Stimulated activated effector memory CD8-positive, alpha-beta T cell treated with anti-CD3 and anti-CD28 coated beads, Interleukin-12 subunit alpha, Interleukin-12 subunit beta, amount 100 ng/mL, for 72 hours (primary cell): ENCODE measurements around the gene CNNM3.
"Not testable (repeated sequence)": the region's sequence is repeated elsewhere in the genome, so short reads cannot be mapped to it uniquely, and the experiment has no call there.

ENCODE experiments used
- ATAC-seq: fragments of 150-1000 bp; cut with Tn5 transposase; 2 replicates; pipeline ENCODE4 v1.10.0; 2021
- DNase-seq, 2 donors: peaks; one replicate each; pipeline ENCODE4 v3.0.0; 2021 to 2022; ENCODE audit warnings: low spot score in 2 of 2
- H3K27ac Mint-ChIP-seq: one replicate; pipeline ENCODE4 v1.8.0; 2022; ENCODE audit warnings: mild to moderate bottlenecking, mixed read lengths
- H3K36me3 Mint-ChIP-seq: one replicate; pipeline ENCODE4 v1.8.0; 2022; ENCODE audit warnings: mild to moderate bottlenecking, mixed read lengths
- H3K4me1 Mint-ChIP-seq: one replicate; pipeline ENCODE4 v1.8.0; 2022; ENCODE audit warnings: mixed read lengths
- H3K4me3 Mint-ChIP-seq: one replicate; pipeline ENCODE4 v1.8.0; 2022; ENCODE audit warnings: mild to moderate bottlenecking, mixed read lengths
- H3K9me3 Mint-ChIP-seq: one replicate; pipeline ENCODE4 v1.8.0; 2022; ENCODE audit warnings: mixed read lengths

Gene CNNM3

DNA sequence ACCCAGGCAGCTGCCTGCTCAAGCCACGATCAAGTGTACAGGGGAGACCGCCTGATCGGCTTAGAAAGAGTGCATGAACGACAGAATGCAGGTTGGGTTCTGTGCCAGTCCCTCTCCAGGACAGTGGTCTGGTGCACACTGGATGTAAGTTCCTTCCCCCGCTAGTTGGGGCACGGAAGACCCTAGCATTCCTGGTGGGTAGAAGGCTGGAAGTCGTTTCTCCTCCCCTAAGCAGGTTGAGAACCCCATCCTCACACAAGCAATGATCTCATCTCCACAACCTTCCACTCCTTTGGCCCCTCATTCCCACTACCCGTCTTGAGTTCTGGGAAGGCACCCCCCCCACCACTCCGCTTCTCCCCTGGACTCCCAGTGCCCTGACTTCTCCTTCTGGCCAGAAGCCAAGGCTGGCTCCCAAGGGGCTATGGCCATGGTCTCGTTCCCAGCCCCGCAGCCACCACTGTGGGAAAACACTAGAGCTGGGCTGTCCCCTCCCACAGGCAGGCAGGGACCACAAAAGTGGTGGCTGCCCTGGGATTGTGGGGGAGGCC is 43.1 kb downstream of the CNNM3 start:
- peak overlapping the region; percentile 77 for H3K27ac Mint-ChIP-seq
- H3K36me3 Mint-ChIP-seq, result peaks cover 51% of the 10 kb centered on the region
- DNase-seq, result peak in 1 of 2 donors; percentile 50
- ATAC-seq, result no peak
- no peaks in the 10 kb centered on the region for H3K9me3 Mint-ChIP-seq
- peak overlapping the region; percentile 73 for H3K4me3 Mint-ChIP-seq
- H3K4me1 Mint-ChIP-seq, result peaks cover 48% of the 10 kb centered on the region

DNA sequence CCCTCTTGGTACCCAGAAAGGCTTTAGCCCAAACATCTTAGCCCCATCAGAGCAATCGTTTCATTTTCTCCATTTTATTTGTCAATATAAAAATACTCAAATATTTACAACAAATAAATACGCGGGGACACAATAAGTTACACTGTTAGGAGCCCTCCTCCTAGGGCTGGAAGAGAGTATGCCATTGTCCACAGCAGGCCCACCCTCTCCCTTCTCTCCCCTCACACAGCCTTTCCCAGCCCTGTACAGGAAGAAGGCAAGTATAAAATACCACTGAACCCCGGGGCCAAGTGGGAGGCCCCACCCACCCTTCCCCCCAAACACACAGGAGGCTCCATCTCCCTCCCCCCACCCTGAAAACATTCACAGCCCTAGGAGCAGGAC is 43.6 kb downstream of the CNNM3 start:
- ATAC-seq (no peak), DNase-seq (no peak)
- peak overlapping the region; percentile 77 for H3K27ac Mint-ChIP-seq
- peak overlapping the region; percentile 73 for H3K4me3 Mint-ChIP-seq
- no peaks in the 10 kb centered on the region for H3K9me3 Mint-ChIP-seq
- peaks cover 51% of the 10 kb centered on the region for H3K36me3 Mint-ChIP-seq
- peaks cover 47% of the 10 kb centered on the region for H3K4me1 Mint-ChIP-seq

DNA sequence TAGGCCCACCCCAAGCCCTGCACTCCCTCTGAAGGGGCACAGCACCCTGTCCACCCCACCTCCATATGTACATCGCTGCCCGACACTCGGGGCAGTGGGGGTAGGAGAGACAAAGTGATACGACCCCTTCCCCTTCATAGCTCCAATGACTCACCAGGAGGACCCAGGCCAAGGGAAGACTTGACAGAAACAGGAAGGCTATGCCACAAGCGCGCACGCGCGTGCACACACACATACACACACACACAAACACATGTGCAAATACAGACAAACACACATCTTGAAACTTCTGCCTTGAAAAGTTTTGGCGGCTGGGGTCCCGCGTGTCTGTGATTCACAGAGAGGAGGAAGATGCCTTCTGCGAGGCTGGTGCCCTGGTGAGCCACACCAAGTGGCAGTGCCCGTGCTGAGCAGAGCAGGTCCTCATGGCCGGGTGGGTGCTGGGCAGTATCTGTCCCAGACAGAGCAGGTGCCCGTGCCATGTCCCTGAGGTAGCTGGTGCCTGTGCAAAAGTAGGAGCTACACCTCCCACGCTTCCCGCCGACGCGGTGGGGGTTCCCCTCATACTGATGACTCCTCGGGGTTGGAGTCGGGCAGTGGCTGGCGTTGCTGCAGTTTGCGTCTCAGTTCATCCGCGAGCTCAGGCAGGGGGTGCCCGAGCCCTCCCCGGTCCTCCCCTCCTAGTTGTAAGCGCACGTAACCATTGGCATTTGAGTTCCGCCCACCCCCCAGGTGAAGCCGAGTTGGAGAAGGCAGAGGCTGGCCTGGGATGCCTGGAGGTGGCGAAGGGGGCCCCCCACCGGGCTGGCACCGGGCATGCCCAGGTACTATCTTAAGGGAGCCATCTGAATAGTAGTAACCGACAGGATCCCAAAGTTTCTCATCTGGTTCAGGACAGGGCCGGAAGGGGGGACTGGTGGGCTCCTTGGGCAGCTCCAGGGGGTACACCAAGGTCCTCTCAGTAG is 44.3 kb downstream of the CNNM3 start:
- peaks cover 41% of the 10 kb centered on the region for H3K4me1 Mint-ChIP-seq
- H3K9me3 Mint-ChIP-seq, result no peaks in the 10 kb centered on the region
- H3K36me3 Mint-ChIP-seq, result peaks cover 55% of the 10 kb centered on the region
- peak overlapping the region; percentile 77 for H3K27ac Mint-ChIP-seq
- ATAC-seq (no peak), DNase-seq (no peak)
- no peak overlapping the region for H3K4me3 Mint-ChIP-seq

DNA sequence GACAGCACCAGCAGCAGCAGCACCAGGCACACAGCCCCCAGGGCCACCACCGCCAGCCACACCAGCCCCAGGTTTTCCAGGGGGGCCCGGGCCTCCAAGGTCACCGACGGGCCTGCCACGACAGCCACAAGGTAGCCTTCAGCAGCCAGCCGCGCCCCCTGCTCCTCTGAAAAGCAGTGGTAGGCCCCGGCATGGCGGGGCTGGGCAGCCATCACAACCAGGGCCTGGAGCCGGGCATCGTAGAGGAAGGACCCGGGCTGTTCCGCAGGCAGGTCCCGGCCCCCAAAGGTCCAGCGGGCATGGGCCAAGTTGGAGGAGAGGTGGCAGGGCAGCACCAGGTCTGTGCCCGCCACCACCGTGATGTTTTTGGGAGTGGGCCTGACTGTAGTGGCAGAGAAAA is 45.0 kb downstream of the CNNM3 start:
- no peak for DNase-seq
- ATAC-seq, result no peak
- no peak overlapping the region for H3K27ac Mint-ChIP-seq
- no peaks in the 10 kb centered on the region for H3K9me3 Mint-ChIP-seq
- H3K4me1 Mint-ChIP-seq, result peaks cover 40% of the 10 kb centered on the region
- peaks cover 60% of the 10 kb centered on the region for H3K36me3 Mint-ChIP-seq
- no peak overlapping the region for H3K4me3 Mint-ChIP-seq

DNA sequence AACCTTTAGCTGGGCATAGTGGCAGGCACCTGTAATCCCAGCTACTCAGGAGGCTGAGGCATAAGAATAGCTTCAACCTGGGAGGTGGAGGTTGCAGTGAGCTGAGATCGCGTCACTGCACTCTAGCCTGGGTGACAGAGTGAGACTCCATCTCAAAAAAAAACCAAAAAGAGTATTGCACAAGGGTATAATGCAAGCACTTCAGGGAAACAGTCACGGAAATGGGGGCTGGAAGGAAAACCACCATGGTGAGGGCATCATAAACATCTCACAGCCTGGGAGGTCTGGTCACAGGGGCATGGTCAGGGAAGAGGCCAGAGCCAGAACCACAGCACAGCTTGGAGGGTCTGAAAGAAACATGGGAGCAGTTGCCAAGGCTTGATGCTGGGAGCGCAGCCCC is 47.0 kb downstream of the CNNM3 start:
- Mint-ChIP-seq H3K4me1 (peaks cover 43% of the 10 kb centered on the region), H3K36me3 (peaks cover 68% of the 10 kb centered on the region)
- not testable (repeated sequence) for ATAC-seq, H3K9me3 Mint-ChIP-seq, DNase-seq, H3K4me3 Mint-ChIP-seq, H3K27ac Mint-ChIP-seq

DNA sequence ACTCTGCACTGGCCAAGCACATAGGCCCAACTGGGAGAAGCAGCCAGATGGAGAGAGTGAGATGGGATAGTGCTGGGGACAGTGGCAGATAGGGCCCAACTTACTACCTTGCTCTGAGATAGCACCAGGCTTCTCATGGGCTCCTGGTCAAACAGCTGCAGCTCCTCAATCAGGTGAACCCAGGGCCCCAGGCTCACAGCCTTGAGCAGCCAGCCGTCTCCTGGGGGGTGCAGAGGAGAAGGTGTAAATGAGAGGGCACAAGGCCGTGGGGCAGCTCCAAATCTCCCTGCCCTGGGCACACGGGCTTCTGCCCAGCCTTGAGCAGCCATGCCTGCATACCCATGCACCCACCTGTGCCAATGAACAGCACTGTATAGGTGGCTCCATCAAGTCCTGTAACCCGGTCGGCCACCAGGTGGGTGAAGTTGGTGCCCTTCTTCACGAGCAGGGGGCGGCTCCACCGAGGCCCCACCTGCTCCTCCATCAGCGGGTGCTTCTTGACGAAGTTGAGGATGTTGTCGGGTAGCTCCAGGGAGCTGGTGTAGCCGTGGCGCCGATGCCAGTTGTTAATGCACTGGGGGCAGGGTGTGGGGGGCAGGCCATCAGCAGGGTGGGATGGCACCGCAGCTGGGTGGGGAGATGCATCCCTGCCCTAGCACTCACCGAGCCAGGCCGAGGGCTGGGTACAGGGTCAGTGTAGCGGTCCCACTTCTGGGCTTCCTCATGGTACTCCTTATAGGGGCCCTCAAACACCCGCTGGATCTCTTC is 47.7 kb downstream of the CNNM3 start:
- Mint-ChIP-seq H3K4me1 (peaks cover 39% of the 10 kb centered on the region), H3K4me3 (no peak overlapping the region), H3K27ac (no peak overlapping the region)

DNA sequence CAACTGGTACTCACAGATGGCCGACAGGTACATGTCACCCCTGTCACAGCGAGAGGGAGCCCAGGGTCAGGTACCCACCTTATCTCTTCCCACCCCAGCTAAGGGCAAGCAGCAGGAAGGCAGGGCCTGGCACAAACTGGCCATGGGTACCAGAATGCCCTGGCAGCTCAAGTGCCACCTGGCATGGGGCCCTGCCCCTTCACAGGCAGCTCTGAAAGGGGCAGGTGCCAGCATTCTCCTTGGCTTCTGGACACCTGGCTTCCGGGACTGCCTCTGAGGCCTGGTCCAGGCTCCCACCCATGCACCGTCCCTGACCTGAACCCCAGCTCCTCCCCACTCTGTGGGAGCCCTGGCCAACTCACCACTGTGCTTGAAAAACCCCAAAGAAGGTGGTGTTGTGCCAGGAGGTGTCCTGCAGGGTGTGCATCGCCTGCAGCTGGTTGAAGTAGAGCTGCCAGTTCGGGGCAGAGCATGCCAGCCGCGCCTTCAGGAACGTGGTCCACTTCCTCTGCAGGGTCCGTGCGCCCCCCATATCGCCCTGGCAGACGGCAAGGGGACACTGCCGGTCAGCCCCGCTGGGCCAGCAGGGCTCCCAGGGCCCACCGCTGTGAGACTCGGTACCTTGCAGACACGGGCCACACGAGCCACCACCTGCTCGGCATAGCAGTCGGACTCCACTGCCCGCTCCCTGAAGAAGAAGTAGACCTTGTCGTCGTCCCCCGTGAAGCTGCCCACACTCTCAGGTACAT is 48.4 kb downstream of the CNNM3 start:
- Mint-ChIP-seq H3K27ac (no peak overlapping the region), H3K4me3 (no peak overlapping the region), H3K9me3 (no peaks in the 10 kb centered on the region), H3K36me3 (peaks cover 64% of the 10 kb centered on the region), H3K4me1 (peaks cover 32% of the 10 kb centered on the region)
- DNase-seq, result no peak
- no peak for ATAC-seq

More for the DNA sequence above, 47.7 kb downstream of the CNNM3 start:
- DNase-seq, result no peak
- Mint-ChIP-seq H3K9me3 (no peaks in the 10 kb centered on the region), H3K36me3 (peaks cover 67% of the 10 kb centered on the region)
- ATAC-seq, result no peak

DNA sequence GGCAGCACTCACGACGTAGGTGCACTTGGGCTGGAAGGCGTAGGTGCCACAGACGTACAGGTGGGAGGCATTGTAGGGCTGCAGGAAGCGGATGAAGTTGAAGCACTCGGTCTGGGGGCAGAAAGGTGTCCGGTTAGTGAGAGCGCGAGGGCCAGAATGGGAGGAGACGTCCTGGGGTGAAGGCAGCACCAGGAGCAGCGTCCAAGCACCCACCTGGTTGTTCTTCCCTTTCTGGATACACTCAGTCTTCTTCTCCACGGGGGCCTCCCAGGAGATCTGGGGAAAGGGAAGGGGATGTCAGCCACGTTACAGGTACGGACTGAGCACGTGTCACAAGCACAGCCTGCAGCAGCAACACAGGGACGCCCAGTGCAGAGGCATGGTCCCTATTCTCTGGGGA is 49.6 kb downstream of the CNNM3 start:
- ATAC-seq (no peak), DNase-seq (no peak)
- peaks cover 27% of the 10 kb centered on the region for H3K4me1 Mint-ChIP-seq
- H3K4me3 Mint-ChIP-seq, result no peak overlapping the region
- no peak overlapping the region for H3K27ac Mint-ChIP-seq
- no peaks in the 10 kb centered on the region for H3K9me3 Mint-ChIP-seq
- peaks cover 61% of the 10 kb centered on the region for H3K36me3 Mint-ChIP-seq

DNA sequence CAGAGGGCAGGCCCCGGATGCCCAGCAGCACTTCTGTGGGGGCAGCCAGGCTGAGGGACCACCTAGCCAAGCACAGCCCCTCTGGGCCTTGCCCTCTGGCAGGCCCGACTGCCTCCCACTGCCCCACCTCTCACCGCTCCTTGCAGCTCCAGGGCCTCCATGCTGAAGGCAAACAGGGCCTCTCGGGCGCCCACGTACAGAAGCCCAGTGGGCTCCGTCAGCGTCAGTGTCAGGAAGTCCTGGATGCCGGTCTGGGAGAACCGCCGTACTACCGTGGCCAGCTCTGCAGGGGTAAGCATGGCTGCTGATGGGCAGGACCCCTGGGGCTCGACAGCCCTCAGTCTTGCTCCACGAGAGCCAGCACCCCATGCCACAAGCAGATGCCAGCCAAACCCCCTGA is 50.1 kb downstream of the CNNM3 start:
- ATAC-seq, result no peak
- peaks cover 31% of the 10 kb centered on the region for H3K4me1 Mint-ChIP-seq
- DNase-seq, result no peak
- H3K27ac Mint-ChIP-seq, result peak overlapping the region; percentile 74
- peak overlapping the region; percentile 81 for H3K4me3 Mint-ChIP-seq
- no peaks in the 10 kb centered on the region for H3K9me3 Mint-ChIP-seq
- peaks cover 57% of the 10 kb centered on the region for H3K36me3 Mint-ChIP-seq

DNA sequence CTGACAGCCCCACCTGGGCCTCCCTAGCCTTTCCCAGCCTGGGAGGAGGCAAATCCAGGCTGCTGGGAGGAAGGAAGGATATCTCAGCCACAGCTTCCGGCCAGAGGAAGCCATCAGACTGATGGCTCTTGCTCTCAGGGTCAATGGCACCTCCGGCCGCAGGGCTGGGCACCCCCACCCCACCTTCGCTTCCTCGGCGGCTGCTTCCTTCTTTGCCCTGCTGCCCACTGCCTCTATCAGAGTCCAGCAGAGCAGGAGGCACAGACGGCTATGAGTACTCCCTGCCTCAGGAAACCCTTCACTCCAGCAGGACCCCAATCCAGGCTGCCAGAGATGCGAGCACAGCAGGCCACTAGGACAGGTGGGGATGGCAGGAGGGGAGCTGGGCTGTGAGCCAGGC is 50.5 kb downstream of the CNNM3 start:
- Mint-ChIP-seq H3K4me1 (peaks cover 31% of the 10 kb centered on the region), H3K36me3 (peaks cover 52% of the 10 kb centered on the region), H3K9me3 (no peaks in the 10 kb centered on the region), H3K27ac (peak overlapping the region; percentile 74), H3K4me3 (peak overlapping the region; percentile 81)
- ATAC-seq, result no peak
- DNase-seq, result no peak

DNA sequence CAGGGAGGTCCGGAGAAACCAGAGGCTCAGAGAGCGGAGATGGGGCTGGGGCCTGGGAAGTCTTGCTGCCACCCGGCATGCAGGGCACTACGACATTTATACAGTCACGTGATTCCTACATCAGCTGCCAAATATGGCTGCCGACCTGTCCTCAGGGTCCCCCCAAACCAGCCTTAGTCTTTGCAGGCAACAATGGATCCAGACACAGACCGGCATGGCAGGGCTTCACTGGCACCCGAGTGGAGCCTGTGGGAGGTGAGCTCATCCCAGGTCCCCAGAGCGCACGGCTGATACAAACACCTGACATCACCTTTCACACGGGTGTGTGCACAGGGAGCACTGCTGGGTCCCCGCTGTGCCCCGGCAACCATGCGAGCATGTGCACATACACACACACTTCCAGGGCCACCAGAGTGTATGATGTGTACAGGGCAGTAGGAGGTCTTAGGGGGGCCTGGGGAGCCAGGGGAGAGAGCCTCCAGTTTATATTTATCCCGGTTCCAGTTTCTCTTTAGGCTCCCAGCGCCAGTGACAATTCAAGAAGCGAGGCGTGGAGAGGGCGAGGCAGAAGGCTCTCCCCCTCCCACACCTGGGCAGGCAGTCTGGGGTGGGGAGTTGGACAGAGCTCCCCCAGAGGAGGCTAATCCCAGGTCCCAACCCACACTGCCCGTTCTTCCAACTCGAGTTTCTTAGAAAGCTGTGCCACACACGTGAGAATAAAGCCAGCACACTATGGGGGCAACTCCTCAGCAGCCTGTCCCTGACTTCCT is 51.1 kb downstream of the CNNM3 start:
- Mint-ChIP-seq H3K27ac (peak overlapping the region; percentile 88), H3K4me1 (peaks cover 31% of the 10 kb centered on the region), H3K9me3 (no peaks in the 10 kb centered on the region), H3K36me3 (peaks cover 47% of the 10 kb centered on the region), H3K4me3 (peak overlapping the region; percentile 81)
- ATAC-seq (no peak), DNase-seq (no peak)

DNA sequence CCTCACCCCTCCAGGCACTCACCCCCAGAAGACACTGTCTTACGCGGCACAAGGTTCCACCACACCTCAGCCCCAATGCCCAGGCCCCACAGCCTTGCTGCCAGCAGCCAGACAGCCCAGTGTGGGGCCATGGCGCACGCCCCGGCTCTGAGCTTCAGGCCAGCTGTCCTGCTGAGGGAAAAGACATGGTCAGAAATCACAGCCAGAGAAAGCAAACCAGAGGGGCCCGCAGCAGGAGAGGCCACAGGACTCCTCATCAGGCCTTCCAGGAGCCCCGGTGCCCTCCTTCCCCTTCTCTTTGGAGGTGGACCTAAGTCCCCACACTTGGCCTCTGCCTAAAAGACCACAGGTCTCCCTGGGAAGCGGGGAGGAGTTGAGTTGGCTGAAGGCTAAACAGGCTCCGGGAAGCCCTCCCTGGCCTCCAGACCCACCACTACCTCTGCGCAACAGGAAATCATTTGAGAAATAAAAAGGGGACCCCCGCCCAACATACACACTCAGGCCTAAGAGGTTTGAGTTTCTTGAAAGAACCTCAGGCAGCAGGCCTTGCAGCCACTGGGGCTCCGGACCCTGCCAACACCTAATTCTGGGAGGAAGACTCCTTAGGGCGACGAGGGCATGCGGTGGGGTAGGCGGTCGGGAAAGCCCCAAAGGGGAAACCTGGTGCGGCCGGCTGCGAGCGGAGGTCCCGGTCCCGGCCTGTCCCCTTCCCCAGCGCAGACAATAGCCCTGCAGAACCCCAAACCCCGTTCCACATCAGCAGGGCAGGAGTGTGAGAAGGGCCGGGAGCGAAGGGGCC is 51.9 kb downstream of the CNNM3 start:
- no peak for DNase-seq
- peaks cover 39% of the 10 kb centered on the region for H3K36me3 Mint-ChIP-seq
- ATAC-seq, result peak; percentile 20
- H3K9me3 Mint-ChIP-seq, result no peaks in the 10 kb centered on the region
- H3K27ac Mint-ChIP-seq, result peak overlapping the region; percentile 88
- H3K4me1 Mint-ChIP-seq, result peaks cover 34% of the 10 kb centered on the region
- peak overlapping the region; percentile 81 for H3K4me3 Mint-ChIP-seq

DNA sequence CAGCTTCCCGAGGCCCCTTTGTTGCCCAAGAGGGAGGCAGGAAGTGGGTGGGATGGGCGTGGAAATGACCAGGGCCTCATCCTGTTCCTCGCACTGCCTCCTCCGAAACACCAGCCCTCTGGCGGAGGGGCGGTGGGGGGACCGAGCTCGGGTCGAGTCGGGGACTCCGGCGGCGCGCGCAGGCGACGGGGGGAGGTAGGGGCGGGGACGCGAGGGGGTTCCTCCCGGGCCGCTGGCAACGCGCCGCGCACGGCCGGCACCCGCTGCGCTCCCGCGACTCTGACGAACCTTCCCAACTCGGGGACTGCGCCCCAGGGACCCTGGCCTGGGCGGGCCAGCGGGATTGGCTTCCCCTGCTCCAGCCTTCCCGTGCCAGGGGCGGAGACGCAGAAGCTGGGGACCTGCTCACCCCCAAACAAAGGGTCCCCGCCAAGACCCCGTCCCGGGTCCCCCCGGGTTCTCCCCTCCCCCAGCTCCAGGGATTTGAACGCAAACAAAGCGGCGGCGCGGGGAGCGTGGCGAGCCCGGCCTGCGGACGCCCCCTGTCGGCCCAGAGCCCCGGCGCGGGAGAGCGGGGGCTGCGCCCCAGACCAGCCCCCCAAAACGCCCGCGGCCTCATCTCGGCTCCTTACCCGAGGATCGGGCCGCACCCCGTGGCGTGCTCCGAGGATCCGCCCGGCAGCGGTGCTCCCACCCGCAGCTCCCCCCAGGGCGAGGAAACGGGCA is 52.6 kb downstream of the CNNM3 start:
- H3K36me3 Mint-ChIP-seq, result peaks cover 31% of the 10 kb centered on the region
- ATAC-seq, result peak; percentile 65

More for the DNA sequence above, 52.6 kb downstream of the CNNM3 start:
- Mint-ChIP-seq H3K27ac (peak overlapping the region; percentile 88), H3K9me3 (no peaks in the 10 kb centered on the region), H3K4me1 (peaks cover 37% of the 10 kb centered on the region), H3K4me3 (peak overlapping the region; percentile 81)
- DNase-seq, result peak; percentile 44 to 84
